Tibial artery (tissue), 4 donors: ENCODE measurements around the gene CEP97.

Experiments used
- DNase-seq, 2 donors: peaks; one replicate each; pipeline ENCODE4 v3.0.0-alpha.2; 2019
- H3K27ac ChIP-seq, 2 donors: fragments of 200-600 bp; sonication (generic) in 1 of 2; 1 replicate in 1 of 2; 2 replicates in 1 of 2; pipeline ENCODE4 v1.5.1; 2018 to 2019; ENCODE audit warnings: mild to moderate bottlenecking in 1 of 2
- H3K27me3 ChIP-seq, 2 donors: fragments of 200-600 bp; sonication (generic) in 1 of 2; one replicate each; pipeline versions ENCODE4 v1.5.1 to v1.6.0; 2016 to 2019
- H3K36me3 ChIP-seq, 3 donors: fragments of 200-600 bp; sonication (generic) in 2 of 3; one replicate each; pipeline ENCODE4 v1.5.1; 2016 to 2019; ENCODE audit warnings: mild to moderate bottlenecking in 2 of 3
- H3K4me1 ChIP-seq, 4 donors: fragments of 200-600 bp; sonication (generic) in 2 of 4; 1 replicate in 3 of 4; 2 replicates in 1 of 4; pipeline ENCODE4 v1.5.1; 2016 to 2019
- H3K4me3 ChIP-seq, 2 donors: fragments of 200-600 bp; sonication (generic) in 1 of 2; 1 replicate in 1 of 2; 2 replicates in 1 of 2; pipeline ENCODE4 v1.5.1; 2018 to 2019; ENCODE audit warnings: mild to moderate bottlenecking in 2 of 2
- H3K9me3 ChIP-seq, 3 donors: fragments of 200-600 bp; sonication (generic) in 1 of 3; one replicate each; pipeline ENCODE4 v1.5.1; 2016 to 2019
- intact Hi-C: fragments of 100-400 bp; cut with DNase I; formaldehyde crosslinking; loops from one replicate; pipeline ENCODE4 v1.15.0; 2023; ENCODE audit warnings: low total_unique reads
- TF ChIP-seq, protein P1 (sequence below), 2 experiments: fragments of 200-600 bp in 1 of 2; fragments of 450-650 bp in 1 of 2; IDR thresholded peaks; one replicate each; pipeline ENCODE4 v1.5.1; 2017 to 2019; ENCODE audit warnings: antibody characterized with exemption in 2 of 2, mild to moderate bottlenecking in 1 of 2, moderate library complexity in 1 of 2

Gene CEP97

DNA sequence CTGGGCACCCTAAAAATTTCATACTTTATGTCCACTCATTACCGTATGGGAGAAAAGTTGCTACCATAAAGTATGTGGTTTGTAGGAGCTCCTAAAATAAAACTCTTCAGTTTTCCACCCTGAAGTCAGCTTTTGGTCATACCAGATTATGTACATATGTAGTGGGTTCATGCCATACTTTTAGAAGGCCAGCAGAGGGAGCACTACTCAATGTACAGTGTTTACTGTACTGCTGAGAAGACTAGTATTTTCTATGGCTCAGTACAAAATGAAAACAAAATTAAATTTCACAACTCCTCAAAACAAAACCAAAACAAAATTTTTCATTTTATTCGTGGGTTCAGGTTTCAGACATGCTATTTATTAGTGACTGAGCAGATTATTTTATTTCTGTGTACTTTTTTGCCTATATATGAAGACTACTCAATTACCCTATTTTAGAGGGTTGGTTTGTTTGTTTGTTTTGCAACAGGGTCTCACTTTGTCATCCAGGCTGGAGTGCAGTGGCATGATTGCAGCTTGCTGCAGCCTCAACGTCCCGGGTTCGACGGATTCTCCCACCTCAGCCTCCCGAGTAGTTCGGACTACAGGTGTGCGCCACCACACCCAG, 78.9 kb downstream of the CEP97 start:
- peaks cover 0 to 5% (median 0%) of the 10 kb centered on the region in 4 donors for H3K4me1 ChIP-seq
- H3K27ac ChIP-seq = no peak overlapping the region
- no peak overlapping the region for H3K4me3 ChIP-seq
- intact Hi-C loops = loop anchor here (10.0 kb wide), 1 partner anchor 732 kb away; no protein-coding TSS in a partner anchor
- DNase-seq = no peak
- H3K9me3 ChIP-seq = no peaks in the 10 kb centered on the region
- TF ChIP-seq, protein P1, sequence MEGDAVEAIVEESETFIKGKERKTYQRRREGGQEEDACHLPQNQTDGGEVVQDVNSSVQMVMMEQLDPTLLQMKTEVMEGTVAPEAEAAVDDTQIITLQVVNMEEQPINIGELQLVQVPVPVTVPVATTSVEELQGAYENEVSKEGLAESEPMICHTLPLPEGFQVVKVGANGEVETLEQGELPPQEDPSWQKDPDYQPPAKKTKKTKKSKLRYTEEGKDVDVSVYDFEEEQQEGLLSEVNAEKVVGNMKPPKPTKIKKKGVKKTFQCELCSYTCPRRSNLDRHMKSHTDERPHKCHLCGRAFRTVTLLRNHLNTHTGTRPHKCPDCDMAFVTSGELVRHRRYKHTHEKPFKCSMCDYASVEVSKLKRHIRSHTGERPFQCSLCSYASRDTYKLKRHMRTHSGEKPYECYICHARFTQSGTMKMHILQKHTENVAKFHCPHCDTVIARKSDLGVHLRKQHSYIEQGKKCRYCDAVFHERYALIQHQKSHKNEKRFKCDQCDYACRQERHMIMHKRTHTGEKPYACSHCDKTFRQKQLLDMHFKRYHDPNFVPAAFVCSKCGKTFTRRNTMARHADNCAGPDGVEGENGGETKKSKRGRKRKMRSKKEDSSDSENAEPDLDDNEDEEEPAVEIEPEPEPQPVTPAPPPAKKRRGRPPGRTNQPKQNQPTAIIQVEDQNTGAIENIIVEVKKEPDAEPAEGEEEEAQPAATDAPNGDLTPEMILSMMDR (IDR thresholded peaks at IDR 0.05) = peak; percentile 82 to 85
- H3K27me3 ChIP-seq = no peaks in the 10 kb centered on the region
- peaks cover 11 to 27% (median 24%) of the 10 kb centered on the region in 3 donors for H3K36me3 ChIP-seq

DNA sequence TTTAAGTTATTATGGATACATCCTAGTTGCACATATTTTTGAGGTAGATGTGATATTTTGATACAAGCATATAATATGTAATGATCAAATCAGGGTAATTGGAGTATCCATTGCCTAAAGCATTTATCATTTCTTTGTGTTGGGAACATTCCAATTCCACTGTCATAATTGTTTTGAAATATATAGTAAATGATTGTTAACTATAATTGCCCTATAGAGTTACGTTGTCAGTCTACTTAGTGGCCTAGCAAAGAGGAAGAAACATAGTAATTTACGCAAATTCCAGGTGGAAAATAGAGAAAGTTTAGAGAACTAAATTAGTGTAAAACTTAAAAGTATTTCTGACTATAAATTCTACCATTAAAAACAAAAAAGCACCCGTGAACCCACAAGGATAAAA, 79.5 kb downstream of the CEP97 start:
- Histone ChIP-seq H3K4me3 (no peak overlapping the region), H3K27ac (no peak overlapping the region), H3K27me3 (no peaks in the 10 kb centered on the region), H3K9me3 (no peaks in the 10 kb centered on the region), H3K4me1 (peaks cover 0 to 6% (median 0%) of the 10 kb centered on the region in 4 donors), H3K36me3 (peaks cover 11 to 24% (median 19%) of the 10 kb centered on the region in 3 donors)
- no peak for DNase-seq
- intact Hi-C loops = loop anchor here (10.0 kb wide), 1 partner anchor 731 kb away; no protein-coding TSS in a partner anchor
- TF ChIP-seq, protein P1 (IDR thresholded peaks at IDR 0.05) = no peak

DNA sequence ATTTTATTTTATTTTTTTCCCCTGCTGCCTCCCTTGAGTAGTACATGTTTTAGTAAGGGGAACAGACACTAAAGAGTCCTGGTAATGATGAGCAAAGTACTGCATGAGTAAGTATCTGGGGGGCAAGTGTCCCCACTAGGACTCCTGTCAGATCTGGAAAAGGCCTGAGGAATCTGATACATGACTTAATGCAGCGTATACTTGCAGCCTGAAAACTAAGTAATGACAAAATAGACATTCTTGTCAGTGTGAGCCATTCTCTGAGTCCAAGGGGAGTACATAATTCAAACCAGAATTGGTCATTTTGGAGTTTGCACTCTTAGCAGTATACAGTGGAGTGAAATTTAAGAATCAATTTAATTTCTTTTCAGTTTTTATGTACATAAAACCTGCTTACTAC, 82.1 kb downstream of the CEP97 start:
- no peak overlapping the region for H3K4me3 ChIP-seq
- TF ChIP-seq, protein P1 (IDR thresholded peaks at IDR 0.05) = no peak
- no peak for DNase-seq
- no peaks in the 10 kb centered on the region for H3K27me3 ChIP-seq
- intact Hi-C loops = loop anchor here (5.0 to 10.0 kb wide), 2 partner anchors 136 to 728 kb away; no protein-coding TSS in a partner anchor
- peaks cover 6 to 13% (median 9%) of the 10 kb centered on the region in 3 donors for H3K36me3 ChIP-seq
- peaks cover 0 to 18% (median 4%) of the 10 kb centered on the region in 4 donors for H3K4me1 ChIP-seq
- H3K9me3 ChIP-seq = no peaks in the 10 kb centered on the region
- no peak overlapping the region for H3K27ac ChIP-seq

- Histone ChIP-seq H3K4me1 (peaks cover 0 to 18% (median 4%) of the 10 kb centered on the region in 4 donors), H3K36me3 (peaks cover 0 to 5% (median 4%) of the 10 kb centered on the region in 3 donors), H3K27me3 (no peaks in the 10 kb centered on the region), H3K27ac (no peak overlapping the region), H3K4me3 (no peak overlapping the region), H3K9me3 (no peaks in the 10 kb centered on the region)
- TF ChIP-seq, protein P1 (IDR thresholded peaks at IDR 0.05) = no peak
- intact Hi-C loops = loop anchor here (5.0 to 10.0 kb wide), 2 partner anchors 134 to 727 kb away; no protein-coding TSS in a partner anchor
- no peak for DNase-seq
Observed at GRCh38 chr3:101807888-101808287, 83.5 kb downstream of the CEP97 start.

DNA sequence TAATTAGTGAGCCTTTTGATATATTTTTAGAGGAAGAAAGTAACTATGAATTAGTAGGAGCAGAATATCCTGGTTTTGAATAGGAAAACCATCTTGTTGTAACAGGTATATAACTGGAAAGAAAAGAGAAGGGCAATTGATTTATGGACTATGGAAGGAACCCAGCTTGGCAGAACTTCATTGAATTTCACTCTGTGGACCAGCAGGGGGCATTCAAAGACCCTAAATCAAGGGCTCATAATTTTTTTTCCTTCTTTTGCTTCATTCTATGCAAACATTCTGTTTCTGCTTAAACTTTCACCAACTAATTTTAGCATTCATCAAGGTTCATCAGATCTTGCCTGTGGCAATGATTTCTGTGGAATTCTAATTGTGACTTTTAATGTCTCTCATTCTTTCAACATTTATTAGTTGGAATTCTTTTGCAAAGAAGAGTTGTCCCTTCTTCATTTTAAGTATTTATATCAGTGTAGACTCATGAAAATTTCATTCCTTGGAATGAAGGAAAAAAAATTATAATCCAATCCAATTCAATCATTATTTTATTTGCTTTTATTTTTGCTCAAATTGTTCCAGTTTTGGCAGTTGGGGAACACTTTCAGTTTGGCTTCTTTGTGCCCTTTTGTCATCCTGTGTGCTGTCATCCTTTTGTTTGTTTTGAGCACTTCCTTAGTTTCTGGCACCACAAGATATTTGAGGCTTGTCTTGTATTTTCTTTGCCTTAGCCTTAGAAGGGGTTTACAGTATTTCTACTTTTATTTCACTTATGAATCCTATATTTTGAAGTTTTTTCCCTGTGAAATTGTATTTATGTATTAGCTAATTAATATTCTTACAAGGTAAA, 85.0 kb downstream of the CEP97 start:
- TF ChIP-seq, protein P1 (IDR thresholded peaks at IDR 0.05) = peak; percentile 55 to 76
- DNase-seq = no peak
- H3K36me3 ChIP-seq = peaks cover 0 to 5% (median 0%) of the 10 kb centered on the region in 3 donors
- no peak overlapping the region for H3K4me3 ChIP-seq
- intact Hi-C loops = loop anchor here (2.0 to 10.0 kb wide), 3 partner anchors 133 to 725 kb away; no protein-coding TSS in a partner anchor
- H3K9me3 ChIP-seq = no peaks in the 10 kb centered on the region
- H3K27me3 ChIP-seq = no peaks in the 10 kb centered on the region
- H3K27ac ChIP-seq = peak overlapping the region in 1 of 2 donors; percentile 2
- peaks cover 0 to 19% (median 8%) of the 10 kb centered on the region in 4 donors for H3K4me1 ChIP-seq
